ENCODE results near the gene FOXS1.

GRCh38 chr20:31856516-31856915 is 11.1 kb upstream of the FOXS1 start:
- TF ChIP-seq EZH2phosphoT487 (IDR thresholded peaks at IDR 0.05; ENCODE audit: low read length) (no peak), CTCF (IDR thresholded peaks at IDR 0.05; ENCODE audit: low read length) (no peak)

Measured in MM.1S (cell line).